Lower leg skin (tissue), 4 donors: ENCODE results near the gene VWA1. TPM values are rescaled to one million over a fixed set of nuclear protein-coding genes. Genes with fewer than 3 reads are reported as not detected.
"Not testable (repeated sequence)": the region's sequence is repeated elsewhere in the genome, so short reads cannot be mapped to it uniquely, and the experiment has no call there.

Experiments used
- DNase-seq, 2 donors: peaks; one replicate each; pipeline ENCODE4 v3.0.0-alpha.2; 2019; ENCODE audit warnings: low spot score in 2 of 2
- H3K4me3 ChIP-seq: fragments of 200-600 bp; sonication (generic); 2 replicates; pipeline ENCODE4 v1.5.1; 2017; ENCODE audit warnings: mild to moderate bottlenecking, low read depth; ENCODE audit not compliant: poor library complexity, severe bottlenecking
- CTCF ChIP-seq, 3 donors: fragments of 450-650 bp; IDR thresholded peaks; one replicate each; pipeline ENCODE4 v1.5.1; 2016; ENCODE audit warnings: antibody characterized with exemption in 3 of 3, mild to moderate bottlenecking in 3 of 3, moderate library complexity in 2 of 3
- POLR2A ChIP-seq, 2 donors: fragments of 450-650 bp; IDR thresholded peaks; one replicate each; pipeline ENCODE4 v1.6.1; 2016 to 2017; ENCODE audit warnings: antibody characterized with exemption in 2 of 2, mild to moderate bottlenecking in 1 of 2, moderate library complexity in 1 of 2
- WGBS, 2 donors: methylation state at CpG; one replicate each; pipeline ENCODE4 v1.1.5; 2018; 5-methylcytosine and 5-hydroxymethylcytosine counted together
- intact Hi-C: fragments of 100-400 bp; cut with DNase I; formaldehyde crosslinking; loops from one replicate; pipeline ENCODE4 v1.15.0; 2023; ENCODE audit warnings: low total_unique reads
- total RNA-seq, 4 donors: library from RNA; depleted of rRNA; stranded (reverse); fragments of >200 nt; gene quantifications; one replicate each; pipeline ENCODE4 v1.1.0, GENCODE V29; 2016

VWA1 gene
- total RNA-seq, 4 donors from 2014 or later: 26.5 to 36.4 (median 30.1) TPM

- H3K4me3 ChIP-seq: no peak overlapping the region
- WGBS, 2 donors: 24 to 33% methylated on average over 7 to 20 of the region's 29 CpGs
- no peak for TF ChIP-seq CTCF (IDR thresholded peaks at IDR 0.05)
- TF ChIP-seq POLR2A (IDR thresholded peaks at IDR 0.05): no peak
- DNase-seq: no peak
- intact Hi-C loops: no loop called here
Observed at GRCh38 chr1:1441002-1441888, 5.8 kb downstream of the VWA1 start.

- no peak for DNase-seq
- WGBS, 2 donors: 87 to 90% methylated on average over 26 to 32 of the region's 32 CpGs
- intact Hi-C loops: no loop called here
- TF ChIP-seq CTCF (IDR thresholded peaks at IDR 0.05) (no peak), POLR2A (IDR thresholded peaks at IDR 0.05) (no peak)
- H3K4me3 ChIP-seq: no peak overlapping the region
Observed at GRCh38 chr1:1442069-1442770, 6.7 kb downstream of the VWA1 start.

GRCh38 chr1:1446631-1447030 is 11.1 kb downstream of the VWA1 start:
- intact Hi-C loops, H3K4me3 ChIP-seq, DNase-seq: not testable (repeated sequence)
- WGBS, 2 donors: 90 to 92% methylated on average over 19 of the region's 19 CpGs

- no peak for DNase-seq
- intact Hi-C loops: no loop called here
- H3K4me3 ChIP-seq: no peak within 1 kb of the TSS
- TF ChIP-seq CTCF (IDR thresholded peaks at IDR 0.05): no peak
- TF ChIP-seq POLR2A (IDR thresholded peaks at IDR 0.05): no peak
- 85 to 86% methylated on average over 6 of the region's 6 CpGs for WGBS, 2 donors
Observed at GRCh38 chr1:1449099-1449739, 13.7 kb downstream of the VWA1 start, which contains the start of gene ATAD3C. Gene ATAD3C, plus strand, starts transcription at chr1:1449689. Its CDS starts 995 bp downstream, at chr1:1450684.

- H3K4me3 ChIP-seq, intact Hi-C loops, DNase-seq: not testable (repeated sequence)
- 84 to 86% methylated on average over 22 of the region's 22 CpGs for WGBS, 2 donors
Observed at GRCh38 chr1:1450616-1451015, 15.1 kb downstream of the VWA1 start.

- TF ChIP-seq POLR2A (IDR thresholded peaks at IDR 0.05) (no peak), CTCF (IDR thresholded peaks at IDR 0.05) (no peak)
- intact Hi-C loops: no loop called here
- 88 to 94% methylated on average over 23 to 26 of the region's 26 CpGs for WGBS, 2 donors
- DNase-seq: no peak
- H3K4me3 ChIP-seq: no peak overlapping the region
Observed at GRCh38 chr1:1451696-1452364, 16.3 kb downstream of the VWA1 start.

GRCh38 chr1:1452365-1452739 is 16.9 kb downstream of the VWA1 start:
- intact Hi-C loops, DNase-seq, H3K4me3 ChIP-seq: not testable (repeated sequence)
- 65 to 69% methylated on average over 8 of the region's 8 CpGs for WGBS, 2 donors
